Occipital lobe (tissue), 2 donors: ENCODE measurements around the gene KRAS. TPM values are rescaled to one million over a fixed set of nuclear protein-coding genes. Genes with fewer than 3 reads are reported as not detected.

Experiments
- DNase-seq: peaks from one replicate; lab custom pipeline; 2025; lab: John Stamatoyannopoulos, UW
- total RNA-seq: library from RNA; depleted of rRNA; stranded (reverse); fragments of >200 nt; gene quantifications from one replicate; pipeline ENCODE4 v1.2.3, GENCODE V29; 2014

The KRAS gene
- total RNA-seq, 1 donor from 2014 or later = 53.0 TPM

DNA sequence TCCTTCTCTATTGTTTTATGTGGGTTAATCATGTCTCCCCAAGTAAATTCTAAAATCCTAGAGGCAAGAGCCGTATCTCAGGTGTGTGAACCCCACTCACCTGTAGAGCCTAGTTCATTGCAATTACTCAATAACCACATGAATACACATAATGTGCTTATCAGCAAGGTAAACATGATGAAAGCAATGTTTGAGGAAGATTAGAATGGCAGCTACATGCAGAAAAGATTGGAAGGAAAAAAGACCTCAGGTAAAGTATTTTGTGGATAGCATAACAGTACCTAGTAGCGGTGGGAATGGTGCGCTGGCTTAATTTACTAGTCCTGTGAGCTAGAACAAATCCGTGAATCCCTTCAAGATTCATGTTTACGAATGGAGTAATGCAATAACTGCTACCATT lies 5.3 kb upstream of the KRAS start:
- DNase-seq = no peak

DNA sequence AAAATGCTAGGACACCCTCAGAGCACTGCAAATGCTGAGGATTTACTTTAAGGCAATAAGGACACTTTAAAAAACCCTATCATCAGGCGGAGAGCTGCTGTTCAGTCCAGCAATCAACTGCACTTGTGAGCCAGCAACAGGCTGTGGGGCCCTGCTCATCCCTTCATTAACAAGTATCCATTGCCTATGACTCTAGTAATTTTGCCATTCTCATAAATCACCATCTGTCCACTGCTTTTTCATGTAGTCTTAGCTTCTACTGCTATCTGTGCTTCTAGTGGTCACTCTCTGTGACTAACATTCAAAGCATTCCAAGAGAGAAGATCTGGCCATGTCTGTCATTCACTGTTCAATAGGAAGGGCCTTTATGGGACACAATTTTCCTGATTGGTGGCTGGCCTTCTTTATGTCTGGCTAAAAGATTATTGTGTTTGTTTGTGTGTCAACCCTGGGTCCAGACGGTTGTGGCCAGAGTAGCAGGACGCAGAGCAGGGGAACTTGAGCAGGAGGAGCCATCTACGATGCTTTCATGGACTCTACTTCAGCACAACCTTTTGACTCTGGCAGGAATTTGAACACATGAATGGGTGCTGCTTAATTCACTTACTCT lies 3.6 kb upstream of the KRAS start:
- DNase-seq = no peak

GRCh38 chr12:25253371-25254068 lies 2.8 kb upstream of the KRAS start:
- no peak for DNase-seq

DNA sequence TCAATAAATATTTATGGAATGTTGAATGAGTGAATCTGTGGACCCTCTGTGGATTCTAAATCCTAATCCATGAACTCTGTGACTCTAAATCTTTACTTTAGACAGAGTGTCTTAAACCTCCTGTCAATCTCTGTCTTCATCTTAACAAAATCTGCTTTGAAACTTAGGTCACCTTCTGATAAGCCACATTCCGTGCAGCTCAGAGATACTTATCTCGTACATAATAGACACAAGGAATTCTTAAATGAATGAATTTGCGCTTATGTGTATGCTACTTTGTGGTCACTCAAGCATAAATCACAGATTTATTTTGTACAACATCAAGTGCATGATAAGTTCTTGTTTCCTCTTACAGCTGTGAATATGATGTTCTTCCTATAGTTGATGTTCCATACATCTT lies 2.2 kb upstream of the KRAS start:
- no peak for DNase-seq

GRCh38 chr12:25251769-25252168 lies 1.0 kb upstream of the KRAS start:
- no peak for DNase-seq

DNA sequence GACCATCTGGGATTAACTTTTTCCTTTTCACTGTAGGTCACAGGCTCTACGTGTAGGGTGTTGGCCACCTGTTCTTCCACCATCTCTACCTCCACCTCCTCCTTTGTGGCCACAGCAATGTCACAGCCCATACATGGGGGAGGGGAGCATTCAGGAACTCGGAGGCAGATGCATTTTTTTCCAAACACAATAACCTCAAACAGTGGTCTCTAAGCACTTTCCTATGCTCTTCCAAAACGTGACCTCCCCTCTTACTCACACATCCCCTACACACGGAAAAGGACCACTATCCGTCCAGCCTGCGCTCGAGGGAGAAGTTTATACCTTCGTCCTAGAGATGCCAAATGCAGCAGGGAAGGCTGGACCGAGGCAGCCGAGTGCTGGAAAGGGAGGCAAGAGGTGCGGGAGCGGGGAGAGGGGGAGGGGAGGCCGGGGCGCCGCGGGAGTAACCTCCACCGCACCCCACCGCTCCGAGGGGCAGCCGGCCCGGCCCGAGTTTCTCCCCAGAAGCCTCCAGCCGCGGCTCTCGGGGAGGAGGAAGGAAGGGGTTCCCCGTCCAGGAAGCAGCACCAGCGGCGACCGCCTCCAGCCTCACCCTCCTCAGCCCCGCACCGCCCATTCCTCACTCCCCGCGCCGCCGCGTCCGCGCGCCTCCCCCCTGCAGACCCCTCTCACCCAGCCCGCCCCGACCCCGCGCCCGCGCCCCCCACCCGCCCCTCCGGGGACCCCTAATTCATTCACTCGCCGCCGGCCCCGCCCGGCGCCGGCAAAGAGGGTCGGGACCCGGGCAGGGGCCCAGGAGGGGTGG lies 594 bp downstream of the KRAS start:
- DNase-seq = peak; percentile 14

- DNase-seq = no peak
Observed at GRCh38 chr12:25248732-25249131, 2.0 kb downstream of the KRAS start.

DNA sequence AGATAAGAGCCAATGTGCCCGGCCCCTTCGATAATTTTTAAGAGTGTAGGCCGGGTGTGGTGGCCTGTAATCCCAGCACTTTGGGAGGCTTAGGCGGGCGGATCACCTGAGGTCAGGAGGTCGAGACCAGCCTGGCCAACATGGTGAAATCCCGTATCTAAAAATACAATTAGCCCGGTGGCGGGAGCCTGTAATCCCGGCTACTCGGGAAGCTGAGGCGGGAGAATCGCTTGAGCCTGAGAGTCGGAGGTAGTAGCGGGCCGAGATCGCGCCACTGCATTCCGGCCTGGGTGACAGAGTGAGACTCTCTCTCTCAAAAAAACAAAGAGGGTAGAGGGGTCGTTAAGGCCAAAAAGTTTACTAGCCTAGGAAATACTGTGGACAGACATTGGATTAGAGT lies 2.6 kb downstream of the KRAS start:
- no peak for DNase-seq

DNA sequence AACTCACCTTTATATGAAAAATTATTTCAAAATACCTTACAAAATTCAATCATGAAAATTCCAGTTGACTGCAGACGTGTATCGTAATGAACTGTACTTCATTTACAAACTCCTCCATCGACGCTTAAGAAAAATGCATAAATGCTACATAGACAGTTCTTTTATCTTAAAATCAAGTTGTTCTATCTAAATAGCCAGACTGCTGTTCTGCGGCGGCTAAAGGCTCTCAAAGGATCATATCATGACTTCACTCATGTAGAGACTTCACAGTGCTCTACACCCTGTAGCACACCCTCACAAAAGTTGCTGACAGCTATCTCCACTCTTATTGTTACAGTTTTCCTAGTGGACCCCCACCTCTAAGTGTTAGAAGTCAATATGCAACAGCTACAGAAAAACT lies 5.2 kb downstream of the KRAS start:
- no peak for DNase-seq

DNA sequence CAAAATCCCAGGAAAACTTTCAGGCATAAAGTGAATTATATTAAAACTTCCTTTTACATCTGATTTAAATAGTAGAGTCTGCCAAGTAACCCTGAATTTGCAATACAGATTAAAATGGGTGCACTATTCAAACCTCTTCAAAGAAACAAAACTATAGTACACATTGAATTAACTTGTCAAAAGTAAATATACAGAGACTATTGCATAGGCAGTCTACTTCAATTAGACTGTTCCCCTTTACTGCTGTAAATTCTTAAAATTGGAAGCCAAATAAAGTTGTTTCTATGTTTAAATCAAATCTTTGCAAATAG lies 7.1 kb downstream of the KRAS start:
- no peak for DNase-seq

DNA sequence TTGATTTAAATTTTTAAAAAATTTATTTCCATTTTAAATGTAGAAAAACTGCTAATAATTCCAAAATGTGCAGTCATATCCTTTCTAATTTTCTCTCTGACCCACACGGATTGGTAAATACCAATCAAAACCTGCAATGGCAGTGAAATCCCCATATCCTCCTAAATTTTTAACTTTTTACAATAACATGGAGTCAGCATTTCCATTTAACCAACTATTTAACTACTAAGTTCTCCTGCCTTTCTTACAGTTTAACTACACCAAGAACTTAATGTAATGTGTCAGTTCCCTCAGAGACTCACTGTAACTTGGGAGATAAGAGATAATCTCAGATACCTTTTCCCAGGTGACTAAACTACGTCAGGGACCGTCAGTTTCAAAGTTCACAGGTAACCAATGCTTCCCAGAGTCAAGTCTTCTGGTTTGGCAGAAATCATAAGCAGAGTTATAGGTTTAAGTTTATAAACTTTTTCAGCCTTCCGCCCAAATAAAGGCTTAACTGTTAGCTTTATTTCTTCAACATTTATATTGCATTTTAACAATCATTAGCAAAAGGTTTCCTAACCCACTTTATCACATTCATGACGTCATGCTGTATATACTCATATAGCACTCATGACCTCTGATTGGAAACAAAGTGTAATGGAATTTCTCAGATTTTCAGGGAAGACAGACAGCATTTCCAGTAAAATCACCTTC lies 7.6 kb downstream of the KRAS start:
- no peak for DNase-seq

- DNase-seq = no peak
Observed at GRCh38 chr12:25241167-25242020, 9.3 kb downstream of the KRAS start.

- no peak for DNase-seq
Observed at GRCh38 chr12:25236626-25237025, 14.1 kb downstream of the KRAS start.

DNA sequence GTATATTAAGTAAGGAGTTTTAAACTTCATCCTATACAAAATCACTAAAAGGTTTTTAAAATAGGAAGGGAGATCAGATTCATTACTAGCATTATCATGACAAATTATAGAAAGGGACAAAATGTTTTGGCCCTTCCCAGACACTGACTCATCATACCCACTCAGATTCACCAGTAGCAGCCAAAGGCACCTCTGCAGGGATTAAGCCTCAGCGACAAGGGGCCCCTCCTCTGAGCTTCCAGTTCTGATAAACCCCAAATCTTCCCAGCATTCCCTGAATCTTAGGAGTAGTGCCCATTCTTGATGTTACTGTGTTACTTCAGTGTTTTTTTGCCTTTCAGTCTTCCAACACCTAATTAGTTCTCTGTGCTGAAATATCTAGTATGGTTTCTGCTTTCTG lies 14.5 kb downstream of the KRAS start:
- DNase-seq = no peak

DNA sequence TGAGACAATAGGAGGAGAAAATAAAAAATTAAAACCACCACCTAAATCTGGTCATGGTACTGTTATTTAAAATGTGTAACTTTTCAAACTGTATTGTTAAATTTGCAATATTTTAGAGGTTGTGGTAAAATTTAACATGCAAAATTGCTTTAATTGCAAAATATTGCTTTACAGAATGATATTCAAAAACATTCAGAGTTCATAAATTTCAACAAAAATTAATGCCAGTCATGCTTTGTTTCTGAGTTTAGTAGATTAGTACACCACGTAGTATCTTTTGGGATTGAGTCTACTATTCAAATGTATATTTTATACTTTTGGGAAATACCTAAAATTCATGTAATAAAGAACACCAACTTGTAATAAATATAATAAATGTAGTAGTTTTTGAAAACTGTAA lies 37.4 kb downstream of the KRAS start:
- DNase-seq = no peak

DNA sequence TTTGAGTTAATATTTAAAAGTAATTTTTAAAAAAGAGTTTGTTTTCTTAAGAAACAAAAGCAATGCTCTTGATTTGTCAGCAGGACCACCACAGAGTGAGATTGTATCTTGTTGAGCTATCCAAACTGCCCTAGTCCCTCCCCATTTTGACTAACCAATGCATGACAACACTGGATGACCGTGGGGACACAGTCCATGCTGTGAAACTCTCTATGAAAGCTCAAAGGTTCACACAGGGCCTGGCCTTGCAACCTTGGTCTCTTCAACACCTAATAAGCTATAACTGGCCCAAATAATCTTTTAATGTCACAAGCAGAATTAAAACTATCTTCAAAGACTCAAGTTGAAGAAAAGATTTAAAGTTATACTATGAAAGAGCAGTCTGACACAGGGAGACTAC lies 42.2 kb downstream of the KRAS start:
- no peak for DNase-seq

DNA sequence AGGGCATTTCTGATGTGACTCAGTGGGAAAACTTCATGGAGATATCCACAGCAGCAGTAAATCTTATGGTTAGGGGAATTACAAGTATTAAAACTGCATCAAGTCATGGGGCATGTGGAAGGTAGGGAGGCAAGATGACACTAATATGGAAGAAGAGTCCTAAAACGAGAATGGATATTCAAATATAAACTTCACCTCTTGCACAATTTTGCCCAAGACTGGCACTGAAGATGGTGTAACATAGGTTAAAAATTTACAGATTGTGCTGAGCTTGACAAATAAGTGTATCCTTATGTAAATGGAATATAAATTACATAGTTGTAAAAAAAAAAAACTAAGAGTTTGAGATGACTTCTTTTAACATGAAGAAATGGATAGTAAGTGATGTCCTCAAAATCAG lies 42.9 kb downstream of the KRAS start:
- no peak for DNase-seq

DNA sequence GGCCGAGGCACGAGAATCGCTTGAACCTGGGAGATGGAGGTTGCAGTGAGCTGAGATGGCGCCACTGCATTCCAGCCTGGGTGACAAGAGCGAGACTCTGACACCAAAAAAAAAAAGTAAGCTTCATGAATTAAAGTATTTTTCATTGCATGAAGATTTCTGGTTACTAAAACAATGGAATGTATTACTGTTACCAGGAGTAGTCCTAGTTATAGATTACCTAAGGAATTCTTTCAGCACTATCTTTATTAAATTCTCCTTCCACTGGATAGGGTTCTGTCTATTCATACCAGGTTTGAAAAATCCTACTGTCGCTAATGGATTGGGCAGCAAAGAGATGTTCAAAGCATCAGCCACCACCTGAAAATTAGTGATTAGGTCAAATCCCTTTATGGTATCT lies 43.3 kb downstream of the KRAS start:
- no peak for DNase-seq

- DNase-seq = no peak
Observed at GRCh38 chr12:25202137-25202536, 48.6 kb downstream of the KRAS start.

DNA sequence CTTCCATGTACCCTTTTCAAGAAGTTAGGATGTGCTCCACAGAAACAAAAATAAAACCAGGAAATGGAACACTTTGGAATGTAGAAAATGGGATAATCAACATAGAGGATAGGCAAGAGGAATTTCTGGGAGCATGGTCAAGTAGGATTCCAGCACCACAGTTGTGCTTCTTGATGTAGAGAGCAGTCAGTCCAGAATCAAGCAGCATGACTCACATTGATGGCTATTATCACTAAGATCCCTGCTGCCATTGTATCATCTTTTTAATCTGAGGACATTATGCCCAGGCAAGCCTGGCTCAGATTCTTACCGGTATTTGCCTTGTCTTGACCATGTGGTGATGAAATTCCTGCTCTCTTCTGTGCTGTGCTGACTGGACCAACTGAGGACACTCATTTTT lies 50.0 kb downstream of the KRAS start:
- DNase-seq = no peak

DNA sequence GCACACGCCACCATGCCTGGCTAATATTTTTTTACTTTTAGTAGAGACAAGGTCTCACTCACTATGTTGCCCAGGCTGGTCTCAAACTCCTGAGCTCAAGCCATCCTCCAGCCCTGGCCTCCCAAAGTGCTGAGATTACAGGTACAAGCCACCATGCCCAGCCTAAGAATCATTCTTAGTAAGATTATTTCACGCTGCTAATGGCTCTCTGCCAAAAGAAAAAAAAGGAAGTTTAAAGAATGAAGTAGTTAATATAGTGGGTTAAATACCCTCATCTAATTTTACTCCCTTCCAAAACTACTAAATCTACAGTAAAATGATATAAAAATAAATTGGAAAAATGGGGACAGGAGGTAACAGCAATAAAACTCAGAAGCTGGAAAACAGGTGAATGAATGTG lies 53.1 kb downstream of the KRAS start:
- DNase-seq = no peak
